Mesenchymal stem cell (in vitro differentiated cells and primary cell): ENCODE results near the gene NOC2L.
A peak's percentile ranks its signal among the peaks of the same experiment; 100 is the strongest.

Source experiments
- DNase-seq: peaks from one replicate; pipeline ENCODE4 v3.0.0-alpha.2; 2013
- H2AFZ ChIP-seq: one replicate; pipeline ENCODE4 v1.6.1; 2013; ENCODE audit warnings: low read depth, mild to moderate bottlenecking, control low read depth, inconsistent platforms, low read length, moderate library complexity
- H2AK5ac ChIP-seq: 2 replicates; pipeline ENCODE4 v1.6.1; 2013; ENCODE audit warnings: low read length, moderate library complexity, mild to moderate bottlenecking, inconsistent platforms; ENCODE audit not compliant: severe bottlenecking
- H2BK120ac ChIP-seq: one replicate; pipeline ENCODE4 v1.6.1; 2013; ENCODE audit warnings: low read depth, mild to moderate bottlenecking, inconsistent platforms, low read length, moderate library complexity
- H2BK12ac ChIP-seq, 2 experiments: one replicate each; pipeline ENCODE4 v1.6.1; 2013; ENCODE audit warnings: inconsistent platforms in 2 of 2, low read length in 2 of 2, mild to moderate bottlenecking in 2 of 2, moderate library complexity in 2 of 2, control low read depth in 1 of 2
- H2BK15ac ChIP-seq: one replicate; pipeline ENCODE4 v1.6.1; 2013; ENCODE audit warnings: mild to moderate bottlenecking, low read depth, inconsistent platforms; ENCODE audit not compliant: poor library complexity, severe bottlenecking
- H2BK5ac ChIP-seq: 2 replicates; pipeline ENCODE4 v1.6.1; 2013; ENCODE audit warnings: low read depth, mild to moderate bottlenecking, low read length, control low read depth, inconsistent platforms; ENCODE audit not compliant: poor library complexity, severe bottlenecking
- H3K14ac ChIP-seq, 2 experiments: one replicate each; pipeline ENCODE4 v1.6.1; 2013; ENCODE audit warnings: inconsistent platforms in 2 of 2, low read length in 2 of 2, control low read depth in 1 of 2, mild to moderate bottlenecking in 1 of 2, moderate library complexity in 1 of 2
- H3K18ac ChIP-seq, 2 experiments: one replicate each; pipeline ENCODE4 v1.6.1; 2013; ENCODE audit warnings: inconsistent platforms in 2 of 2, low read length in 2 of 2, control low read depth in 1 of 2, low read depth in 1 of 2, mild to moderate bottlenecking in 1 of 2
- H3K23ac ChIP-seq, 2 experiments: one replicate each; pipeline ENCODE4 v1.6.1; 2013; ENCODE audit warnings: inconsistent platforms in 2 of 2, low read length in 2 of 2, mild to moderate bottlenecking in 2 of 2, moderate library complexity in 2 of 2, control low read depth in 1 of 2
- H3K27ac ChIP-seq: 2 replicates; pipeline ENCODE4 v1.5.1; 2013; ENCODE audit warnings: mild to moderate bottlenecking, moderate library complexity, low read length, control low read depth, inconsistent platforms; ENCODE audit not compliant: poor library complexity, severe bottlenecking
- H3K27me3 ChIP-seq, 2 experiments: 2 replicates each; pipeline versions ENCODE4 v1.6.1 to v1.7.0; 2013; ENCODE audit warnings: low read length in 2 of 2, mild to moderate bottlenecking in 2 of 2, moderate library complexity in 2 of 2, control low read depth in 1 of 2, inconsistent platforms in 1 of 2; ENCODE audit not compliant: control insufficient read depth in 1 of 2, insufficient read depth in 1 of 2
- H3K36me3 ChIP-seq, 2 experiments: 2 replicates each; pipeline versions ENCODE4 v1.6.1 to v1.7.0; 2013; ENCODE audit warnings: low read length in 2 of 2, control low read depth in 1 of 2, inconsistent platforms in 1 of 2, low read depth in 1 of 2, mild to moderate bottlenecking in 1 of 2; ENCODE audit not compliant: insufficient read depth in 2 of 2, control insufficient read depth in 1 of 2
- H3K4ac ChIP-seq, 2 experiments: one replicate each; pipeline ENCODE4 v1.6.1; 2013; ENCODE audit warnings: inconsistent platforms in 2 of 2, low read length in 2 of 2, mild to moderate bottlenecking in 2 of 2, moderate library complexity in 2 of 2, control low read depth in 1 of 2, low read depth in 1 of 2
- H3K4me1 ChIP-seq: 2 replicates; pipeline ENCODE4 v1.6.1; 2013; ENCODE audit warnings: low read depth, low read length, control low read depth; ENCODE audit not compliant: control insufficient read depth, insufficient read depth
- H3K4me2 ChIP-seq: 2 replicates; pipeline ENCODE4 v1.6.1; 2013; ENCODE audit warnings: low read length, mild to moderate bottlenecking, inconsistent platforms; ENCODE audit not compliant: poor library complexity, severe bottlenecking
- H3K4me3 ChIP-seq, 2 experiments: 2 replicates each; pipeline versions ENCODE4 v1.5.1 to v1.7.0; 2013; ENCODE audit warnings: low read length in 2 of 2, mild to moderate bottlenecking in 2 of 2, control low read depth in 1 of 2, low read depth in 1 of 2; ENCODE audit not compliant: insufficient read depth in 1 of 2
- H3K79me1 ChIP-seq: replicated peaks from 2 replicates; pipeline ENCODE4 v1.6.1; 2013; ENCODE audit warnings: mild to moderate bottlenecking, control low read depth, low read length, inconsistent platforms; ENCODE audit not compliant: poor library complexity, severe bottlenecking
- H3K9ac ChIP-seq: 2 replicates; pipeline ENCODE4 v1.7.0; 2013; ENCODE audit warnings: mild to moderate bottlenecking, low read length, moderate library complexity
- H3K9me3 ChIP-seq: 2 replicates; pipeline ENCODE4 v1.7.0; 2013; ENCODE audit warnings: mild to moderate bottlenecking, low read length; ENCODE audit not compliant: control insufficient read depth
- H4K8ac ChIP-seq: one replicate; pipeline ENCODE4 v1.6.1; 2013; ENCODE audit warnings: inconsistent platforms, mild to moderate bottlenecking, low read length, moderate library complexity
- H4K91ac ChIP-seq: one replicate; pipeline ENCODE4 v1.6.1; 2013; ENCODE audit warnings: mild to moderate bottlenecking, low read length, inconsistent platforms
- WGBS: methylation state at CpG from one replicate; pipeline ENCODE4 v1.1.7; 2013; ENCODE audit warnings: mixed read lengths; 5-methylcytosine and 5-hydroxymethylcytosine counted together

The NOC2L gene

DNA sequence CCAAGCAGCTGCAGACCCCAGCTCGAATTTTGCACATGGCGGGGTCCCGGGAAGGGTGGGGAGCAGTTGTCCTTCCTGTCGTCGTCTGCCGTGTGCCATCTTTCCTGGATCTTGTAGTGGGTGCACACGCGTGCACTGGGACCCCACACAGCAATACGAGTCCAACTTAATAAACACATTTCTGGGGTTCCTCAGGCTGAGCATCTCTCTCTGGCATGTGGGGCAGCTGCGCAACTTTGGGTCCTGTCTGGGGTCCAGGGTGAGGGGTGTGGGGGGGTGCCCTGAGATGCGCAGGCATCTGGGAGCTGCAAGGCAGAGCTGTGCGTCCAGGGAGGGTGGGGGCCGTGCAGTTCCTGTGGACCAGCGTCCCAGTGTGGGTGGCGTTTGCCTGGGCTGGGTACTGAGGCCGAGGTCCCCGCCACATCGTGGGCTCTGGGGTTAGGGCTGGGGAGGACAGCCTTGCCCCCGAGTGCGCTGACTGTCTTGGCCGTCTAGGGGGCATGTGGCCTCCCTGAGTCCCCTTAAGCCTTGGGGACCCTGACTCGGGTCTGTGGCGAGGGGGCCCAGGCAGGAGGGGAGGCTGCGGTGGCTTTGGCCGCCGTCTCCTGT lies 6.6 kb upstream of the NOC2L start:
- H3K4me3 ChIP-seq = peak overlapping the region in 1 of 2 experiments; percentile 85
- peak overlapping the region; percentile 70 for H3K9ac ChIP-seq
- H2BK120ac ChIP-seq = no peak overlapping the region
- H2AK5ac ChIP-seq = no peak overlapping the region
- H4K8ac ChIP-seq = peak overlapping the region; percentile 62
- H2BK5ac ChIP-seq = no peak overlapping the region
- H3K4ac ChIP-seq = no peak overlapping the region
- no peak overlapping the region for H3K23ac ChIP-seq
- H2BK12ac ChIP-seq = peak overlapping the region in 1 of 2 experiments; percentile 33
- DNase-seq = no peak
- peaks cover 29% of the 10 kb centered on the region for H3K4me1 ChIP-seq
- no peak overlapping the region for H3K14ac ChIP-seq
- H4K91ac ChIP-seq = peak overlapping the region; percentile 47
- H3K9me3 ChIP-seq = no peaks in the 10 kb centered on the region
- H3K4me2 ChIP-seq = no peak overlapping the region
- peaks cover 13 to 45% of the 10 kb centered on the region in 2 experiments for H3K36me3 ChIP-seq
- H3K79me1 ChIP-seq = peaks cover 15% of the 10 kb centered on the region
- no peak overlapping the region for H2BK15ac ChIP-seq
- H3K27me3 ChIP-seq = peaks cover 0 to 34% of the 10 kb centered on the region in 2 experiments
- peak overlapping the region in 1 of 2 experiments; percentile 5 for H3K18ac ChIP-seq
- 73% methylated on average over 25 of the region's 26 CpGs for WGBS
- H2AFZ ChIP-seq = no peak overlapping the region
- no peak overlapping the region for H3K27ac ChIP-seq

DNA sequence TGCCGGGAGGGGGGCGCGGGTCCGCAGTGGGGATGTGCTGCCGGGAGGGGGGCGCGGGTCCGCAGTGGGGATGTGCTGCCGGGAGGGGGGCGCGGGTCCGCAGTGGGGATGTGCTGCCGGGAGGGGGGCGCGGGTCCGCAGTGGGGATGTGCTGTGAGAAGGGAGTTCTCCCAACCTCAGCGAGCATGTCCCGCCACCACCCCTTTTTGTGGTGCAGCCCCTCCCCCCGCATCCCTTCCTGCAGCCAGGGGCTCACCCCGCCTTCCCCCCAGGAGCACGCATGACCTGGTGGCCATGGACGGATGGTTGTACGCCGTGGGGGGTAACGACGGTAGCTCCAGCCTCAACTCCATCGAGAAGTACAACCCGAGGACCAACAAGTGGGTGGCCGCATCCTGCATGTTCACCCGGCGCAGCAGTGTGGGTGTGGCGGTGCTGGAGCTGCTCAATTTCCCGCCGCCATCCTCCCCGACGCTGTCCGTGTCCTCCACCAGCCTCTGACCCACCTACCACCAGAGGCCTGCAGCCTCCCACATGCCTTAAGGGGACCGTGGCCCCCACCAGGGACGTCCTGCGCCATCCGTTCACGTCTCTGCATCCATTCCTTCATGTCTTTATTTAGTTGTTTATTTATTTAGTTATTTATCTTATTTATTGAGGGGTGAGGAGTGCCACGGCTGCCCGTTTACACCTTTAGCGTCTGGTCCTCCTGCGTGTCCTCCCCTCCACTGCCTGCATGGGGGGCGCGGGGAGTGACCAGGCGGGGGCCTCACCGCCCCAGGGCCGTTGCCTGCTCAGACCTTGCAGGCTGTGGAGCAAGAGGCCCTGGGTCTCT lies 5.9 kb upstream of the NOC2L start:
- Histone ChIP-seq H4K8ac (no peak overlapping the region), H2AFZ (no peak overlapping the region), H2BK5ac (no peak overlapping the region), H2BK15ac (no peak overlapping the region), H3K27me3 (peaks cover 0 to 27% of the 10 kb centered on the region in 2 experiments), H3K9ac (no peak overlapping the region), H3K4ac (no peak overlapping the region), H3K36me3 (peaks cover 13 to 45% of the 10 kb centered on the region in 2 experiments), H3K4me1 (peaks cover 29% of the 10 kb centered on the region), H3K27ac (no peak overlapping the region), H4K91ac (no peak overlapping the region), H3K79me1 (peaks cover 15% of the 10 kb centered on the region), H3K4me3 (no peak overlapping the region), H3K14ac (no peak overlapping the region), H2BK120ac (no peak overlapping the region), H2AK5ac (no peak overlapping the region), H3K4me2 (no peak overlapping the region), H3K18ac (no peak overlapping the region), H2BK12ac (no peak overlapping the region), H3K9me3 (no peaks in the 10 kb centered on the region), H3K23ac (no peak overlapping the region)
- DNase-seq = no peak
- WGBS = 96% methylated on average over 29 of the region's 51 CpGs

DNA sequence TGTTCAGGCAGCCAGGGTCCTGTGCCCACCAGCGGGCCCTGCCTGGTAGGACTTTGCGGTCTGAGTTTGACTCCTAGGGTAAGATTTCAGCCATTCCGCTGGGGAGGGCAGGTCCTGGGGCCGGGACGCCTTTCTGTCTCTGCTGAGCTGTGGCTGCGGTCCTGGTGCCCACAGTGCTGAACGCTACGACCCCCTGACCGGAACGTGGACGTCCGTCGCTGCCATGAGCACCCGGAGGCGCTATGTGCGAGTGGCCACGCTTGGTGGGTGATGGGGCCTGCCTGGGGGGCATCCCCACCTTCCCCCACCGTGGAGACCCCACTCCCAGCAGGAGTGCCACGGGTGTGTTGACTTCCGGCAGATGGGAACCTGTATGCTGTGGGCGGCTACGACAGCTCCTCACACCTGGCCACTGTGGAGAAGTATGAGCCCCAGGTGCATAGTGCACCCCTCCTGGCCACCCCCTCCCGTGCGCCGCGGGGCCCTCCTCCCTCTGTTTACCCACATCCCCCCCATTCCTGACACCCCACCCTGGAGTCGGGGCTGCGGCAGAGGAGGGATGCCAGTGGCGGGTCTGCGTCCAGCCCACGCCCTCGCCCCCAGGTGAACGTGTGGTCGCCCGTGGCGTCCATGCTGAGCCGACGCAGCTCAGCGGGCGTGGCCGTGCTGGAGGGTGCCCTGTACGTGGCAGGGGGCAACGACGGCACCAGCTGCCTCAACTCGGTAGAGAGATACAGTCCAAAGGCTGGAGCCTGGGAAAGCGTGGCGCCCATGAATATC lies 4.9 kb upstream of the NOC2L start:
- H3K4me1 ChIP-seq = peaks cover 31% of the 10 kb centered on the region
- peaks cover 15% of the 10 kb centered on the region for H3K79me1 ChIP-seq
- no peak overlapping the region for H2AK5ac ChIP-seq
- H2BK15ac ChIP-seq = no peak overlapping the region
- no peak overlapping the region for H3K4me3 ChIP-seq
- peaks cover 13 to 45% of the 10 kb centered on the region in 2 experiments for H3K36me3 ChIP-seq
- no peak overlapping the region for H3K4ac ChIP-seq
- 96% methylated on average over 41 of the region's 47 CpGs for WGBS
- H3K18ac ChIP-seq = no peak overlapping the region
- no peak overlapping the region for H3K23ac ChIP-seq
- no peak overlapping the region for H3K9ac ChIP-seq
- peaks cover 0 to 18% of the 10 kb centered on the region in 2 experiments for H3K27me3 ChIP-seq
- no peak overlapping the region for H2BK12ac ChIP-seq
- H2BK120ac ChIP-seq = no peak overlapping the region
- DNase-seq = no peak
- no peak overlapping the region for H2BK5ac ChIP-seq
- H3K27ac ChIP-seq = no peak overlapping the region
- H3K4me2 ChIP-seq = no peak overlapping the region
- peak overlapping the region; percentile 15 for H4K91ac ChIP-seq
- H3K14ac ChIP-seq = no peak overlapping the region
- no peak overlapping the region for H2AFZ ChIP-seq
- H3K9me3 ChIP-seq = no peaks in the 10 kb centered on the region
- H4K8ac ChIP-seq = peak overlapping the region; percentile 41

DNA sequence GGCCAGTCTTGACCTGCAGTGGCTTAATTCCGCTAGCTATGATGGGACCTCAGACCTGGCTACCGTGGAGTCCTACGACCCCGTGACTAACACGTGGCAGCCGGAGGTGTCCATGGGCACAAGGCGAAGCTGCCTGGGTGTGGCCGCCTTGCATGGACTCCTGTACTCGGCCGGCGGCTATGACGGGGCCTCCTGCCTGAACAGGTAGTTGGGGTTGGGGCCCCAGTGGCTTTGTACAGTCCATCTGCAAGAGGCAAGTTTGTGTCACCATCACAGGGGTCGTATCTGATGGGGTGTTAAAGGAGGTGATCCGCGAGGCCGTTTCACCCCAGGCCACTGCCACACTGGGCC lies 4.2 kb upstream of the NOC2L start:
- Histone ChIP-seq H3K4ac (no peak overlapping the region), H2AFZ (no peak overlapping the region), H2BK120ac (no peak overlapping the region), H2BK12ac (no peak overlapping the region), H2BK5ac (no peak overlapping the region), H3K79me1 (peaks cover 20% of the 10 kb centered on the region), H3K23ac (no peak overlapping the region), H3K4me1 (peaks cover 34% of the 10 kb centered on the region), H3K4me3 (peak overlapping the region in 1 of 2 experiments; percentile 5), H3K14ac (no peak overlapping the region), H3K36me3 (peaks cover 13 to 45% of the 10 kb centered on the region in 2 experiments), H3K18ac (no peak overlapping the region), H3K27ac (no peak overlapping the region), H3K9ac (no peak overlapping the region), H3K27me3 (peaks cover 0 to 11% of the 10 kb centered on the region in 2 experiments), H4K91ac (no peak overlapping the region), H2BK15ac (no peak overlapping the region), H3K9me3 (no peaks in the 10 kb centered on the region), H3K4me2 (no peak overlapping the region), H4K8ac (no peak overlapping the region), H2AK5ac (no peak overlapping the region)
- no peak for DNase-seq
- WGBS = 98% methylated on average over 16 of the region's 16 CpGs
